ENCODE measurements around the gene RNF41.

DNA sequence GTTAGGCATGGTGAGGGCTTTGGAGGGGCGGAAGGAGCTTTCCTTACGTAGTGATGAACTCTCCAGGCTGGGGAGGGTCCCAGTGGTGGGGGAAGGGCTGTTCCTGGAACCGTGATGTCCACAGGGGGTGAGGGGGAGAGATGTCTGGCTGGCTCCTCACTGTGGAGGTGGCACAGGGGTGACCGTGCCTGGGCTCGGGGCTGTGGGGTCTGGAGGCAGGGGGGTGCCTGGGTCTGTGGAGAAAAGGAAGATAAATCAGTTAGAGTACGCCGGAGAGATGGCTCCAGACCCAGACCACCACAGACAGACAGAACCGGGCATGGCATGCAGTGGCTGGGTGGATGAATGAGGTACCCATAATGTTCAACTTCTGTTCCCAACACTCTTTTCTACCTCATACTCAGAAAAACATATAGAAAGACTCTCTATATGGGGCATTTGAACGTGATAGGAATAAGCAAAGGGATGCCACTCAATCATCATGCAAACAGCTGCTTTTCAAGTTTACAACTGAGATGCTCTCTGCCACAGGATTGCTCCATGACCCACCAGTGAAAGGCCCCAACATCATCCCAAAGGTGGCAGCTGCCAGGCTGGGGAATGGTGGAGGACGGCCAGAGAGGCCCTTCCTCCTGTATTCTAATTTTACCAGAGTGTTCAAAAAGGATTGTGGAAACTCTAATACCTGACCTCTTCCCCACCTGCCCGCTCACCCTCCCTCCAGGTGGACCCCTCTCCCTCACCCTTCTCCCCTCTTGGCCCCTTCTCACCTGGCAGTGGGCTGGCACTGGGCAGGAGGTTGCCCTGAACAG is 58.0 kb downstream of the RNF41 start:
- TF ChIP-seq CTCF (IDR thresholded peaks at IDR 0.05) (no peak), POLR2A (IDR thresholded peaks at IDR 0.05; ENCODE audit: low read depth) (no peak)
